Effector memory CD4-positive, alpha-beta T cell (primary cell): ENCODE measurements around the gene CCT4.
"Not testable (repeated sequence)": the region's sequence is repeated elsewhere in the genome, so short reads cannot be mapped to it uniquely, and the experiment has no call there.

Experiments used
- DNase-seq, 3 donors: peaks; one replicate each; pipeline ENCODE4 v3.0.0-alpha.2; 2020
- H3K27ac ChIP-seq: 2 replicates; pipeline ENCODE4 v1.7.0; 2013; ENCODE audit warnings: mild to moderate bottlenecking, low read length, moderate library complexity; ENCODE audit not compliant: insufficient read depth, poor library complexity, severe bottlenecking
- H3K27me3 ChIP-seq: replicated peaks from 2 replicates; pipeline ENCODE4 v1.7.0; 2013; ENCODE audit warnings: mild to moderate bottlenecking, low read length; ENCODE audit not compliant: insufficient read depth, control insufficient read depth, poor library complexity, severe bottlenecking
- H3K36me3 ChIP-seq: 2 replicates; pipeline ENCODE4 v1.7.0; 2013; ENCODE audit warnings: mild to moderate bottlenecking, low read length, moderate library complexity; ENCODE audit not compliant: control insufficient read depth, insufficient read depth
- H3K4me1 ChIP-seq: 2 replicates; pipeline ENCODE4 v1.7.0; 2013; ENCODE audit warnings: low read length, mild to moderate bottlenecking; ENCODE audit not compliant: control insufficient read depth, insufficient read depth, poor library complexity, severe bottlenecking
- H3K4me3 ChIP-seq: 2 replicates; pipeline ENCODE4 v1.7.0; 2013; ENCODE audit warnings: low read length, low read depth, mild to moderate bottlenecking; ENCODE audit not compliant: insufficient read depth, poor library complexity, severe bottlenecking
- H3K9me3 ChIP-seq: 2 replicates; pipeline ENCODE4 v1.7.0; 2013; ENCODE audit warnings: mild to moderate bottlenecking, low read length, moderate library complexity; ENCODE audit not compliant: control insufficient read depth

The CCT4 gene

DNA sequence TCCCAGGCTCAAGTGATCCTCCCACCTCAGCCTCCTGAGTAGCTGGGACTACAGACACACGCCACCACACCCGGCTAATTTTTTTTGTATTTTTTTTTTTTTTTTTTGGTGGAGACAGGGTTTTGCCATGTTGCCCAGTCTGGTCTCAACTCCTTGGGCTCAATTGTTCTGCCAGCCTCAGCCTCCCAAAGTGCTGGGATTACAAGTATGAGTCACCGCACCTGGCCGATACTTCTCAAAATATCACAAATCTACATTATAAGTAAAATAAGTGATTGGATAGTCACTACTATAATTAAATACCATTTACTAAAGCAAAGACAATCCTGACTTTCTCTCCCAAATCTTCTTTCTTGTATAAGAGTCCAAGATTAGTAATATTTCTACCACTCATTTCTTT, 9.1 kb downstream of the CCT4 start:
- not testable (repeated sequence) for H3K27ac ChIP-seq, H3K4me3 ChIP-seq, H3K27me3 ChIP-seq, H3K4me1 ChIP-seq, H3K9me3 ChIP-seq, DNase-seq
- H3K36me3 ChIP-seq, result peaks cover 90% of the 10 kb centered on the region

GRCh38 chr2:61878761-61879160, 9.7 kb downstream of the CCT4 start:
- DNase-seq, result no peak
- peaks cover 88% of the 10 kb centered on the region for H3K36me3 ChIP-seq
- H3K27ac ChIP-seq, result no peak overlapping the region

DNA sequence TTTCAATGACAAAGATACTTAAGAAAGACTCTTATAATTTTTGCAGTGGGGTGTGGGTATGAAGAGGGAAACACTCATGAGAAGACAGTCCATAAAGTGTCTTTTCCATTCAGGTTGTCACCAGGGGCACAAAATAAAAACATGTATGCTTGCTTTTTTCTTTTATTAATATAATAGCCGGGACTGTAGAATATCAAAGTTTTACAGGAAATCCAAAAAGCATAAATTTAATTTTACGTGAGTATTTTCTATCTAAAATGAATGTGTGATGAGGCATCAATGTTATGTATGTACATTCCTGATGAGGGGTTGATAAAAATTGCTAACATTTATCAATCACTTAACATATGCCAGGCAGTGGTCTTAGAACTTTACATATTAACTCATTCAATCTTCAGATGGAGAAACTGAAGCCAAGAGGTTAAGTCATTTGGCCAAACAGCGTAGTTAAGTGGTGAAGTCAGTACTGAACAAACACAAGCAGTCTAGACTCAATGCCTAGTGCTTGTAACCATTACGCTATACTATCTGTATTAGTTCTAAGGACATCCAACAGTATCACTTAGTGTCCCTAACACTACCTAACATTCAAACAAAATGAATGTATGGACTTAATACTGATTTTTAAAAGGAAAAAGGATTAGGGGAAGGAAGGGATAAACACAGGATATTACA, 10.7 kb downstream of the CCT4 start:
- Histone ChIP-seq H3K27me3 (no peaks in the 10 kb centered on the region), H3K9me3 (no peaks in the 10 kb centered on the region), H3K4me3 (no peak overlapping the region), H3K36me3 (peaks cover 86% of the 10 kb centered on the region), H3K27ac (no peak overlapping the region), H3K4me1 (no peaks in the 10 kb centered on the region)
- no peak for DNase-seq

More at GRCh38 chr2:61878761-61879160, 9.7 kb downstream of the CCT4 start:
- Histone ChIP-seq H3K4me1 (no peaks in the 10 kb centered on the region), H3K27me3 (no peaks in the 10 kb centered on the region), H3K4me3 (no peak overlapping the region), H3K9me3 (no peaks in the 10 kb centered on the region)

DNA sequence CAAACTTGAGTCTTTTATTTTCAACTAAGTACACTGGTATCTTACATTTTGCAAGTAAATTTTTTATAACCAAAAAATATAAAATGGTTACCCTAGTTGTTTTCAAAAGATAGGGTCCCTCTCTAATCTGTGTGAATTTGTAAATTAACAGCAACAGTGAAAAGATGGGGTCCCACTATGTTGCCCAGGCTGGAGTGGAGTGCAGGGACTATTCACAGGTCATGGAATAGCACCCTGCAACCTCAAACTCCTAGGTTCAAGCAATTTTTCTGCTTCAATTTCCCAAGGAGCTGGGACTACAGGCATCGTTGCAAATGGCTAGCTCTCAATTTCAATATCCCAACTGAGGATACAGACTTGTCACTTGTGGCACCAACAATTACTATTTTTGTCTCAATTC, 12.1 kb downstream of the CCT4 start:
- H3K9me3 ChIP-seq, result no peaks in the 10 kb centered on the region
- H3K27me3 ChIP-seq, result no peaks in the 10 kb centered on the region
- no peak overlapping the region for H3K4me3 ChIP-seq
- H3K4me1 ChIP-seq, result no peaks in the 10 kb centered on the region
- no peak for DNase-seq
- H3K27ac ChIP-seq, result no peak overlapping the region
- peaks cover 87% of the 10 kb centered on the region for H3K36me3 ChIP-seq

DNA sequence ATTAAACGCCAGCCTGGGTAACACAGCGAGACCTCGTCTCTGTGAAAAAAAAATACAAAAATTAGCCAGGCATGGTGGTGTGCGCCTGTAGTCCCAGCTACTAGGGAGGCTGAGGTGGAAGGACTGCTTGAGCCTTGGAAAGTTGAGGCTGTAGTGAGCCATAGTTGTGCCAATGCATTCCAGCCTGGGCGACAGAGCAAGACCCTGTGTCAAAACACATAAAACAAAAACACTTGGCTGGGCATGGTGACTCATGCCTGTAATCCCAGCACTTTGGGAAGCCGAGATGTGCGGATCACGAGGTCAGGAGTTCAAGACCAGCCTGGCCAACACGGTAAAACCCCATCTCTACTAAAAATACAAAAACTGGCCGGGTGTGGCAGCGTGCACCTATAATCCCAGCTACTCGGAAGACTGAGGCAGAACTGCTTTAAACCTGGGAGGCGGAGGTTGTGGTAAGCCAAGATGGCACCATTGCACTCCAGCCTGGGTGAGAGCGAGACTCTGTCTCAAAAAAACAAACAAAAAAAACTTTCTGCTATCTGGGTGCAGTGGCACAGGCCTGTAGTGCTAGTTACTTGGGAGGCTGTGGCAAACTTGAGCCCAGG, 21.9 kb downstream of the CCT4 start:
- H3K4me3 ChIP-seq, H3K9me3 ChIP-seq, H3K4me1 ChIP-seq, DNase-seq, H3K27ac ChIP-seq, H3K27me3 ChIP-seq: not testable (repeated sequence)
- H3K36me3 ChIP-seq, result peaks cover 40% of the 10 kb centered on the region

GRCh38 chr2:61862085-61862484, 26.4 kb downstream of the CCT4 start:
- Histone ChIP-seq H3K27me3 (no peaks in the 10 kb centered on the region), H3K9me3 (no peaks in the 10 kb centered on the region), H3K4me3 (no peak overlapping the region), H3K27ac (no peak overlapping the region), H3K36me3 (peaks cover 3% of the 10 kb centered on the region), H3K4me1 (no peaks in the 10 kb centered on the region)
- no peak for DNase-seq

- no peaks in the 10 kb centered on the region for H3K36me3 ChIP-seq
- no peak for DNase-seq
- H3K27me3 ChIP-seq, result no peaks in the 10 kb centered on the region
- H3K9me3 ChIP-seq, result no peaks in the 10 kb centered on the region
- H3K4me1 ChIP-seq, result peaks cover 7% of the 10 kb centered on the region
- H3K27ac ChIP-seq, result no peak overlapping the region
- no peak overlapping the region for H3K4me3 ChIP-seq
Measured at GRCh38 chr2:61857224-61857623, 31.2 kb downstream of the CCT4 start.

GRCh38 chr2:61855318-61855613, 33.2 kb downstream of the CCT4 start:
- no peak for DNase-seq
- Histone ChIP-seq H3K27me3 (no peaks in the 10 kb centered on the region), H3K4me1 (peaks cover 7% of the 10 kb centered on the region), H3K36me3 (no peaks in the 10 kb centered on the region), H3K27ac (peak overlapping the region; percentile 55), H3K9me3 (no peaks in the 10 kb centered on the region), H3K4me3 (peak overlapping the region; percentile 93)

DNA sequence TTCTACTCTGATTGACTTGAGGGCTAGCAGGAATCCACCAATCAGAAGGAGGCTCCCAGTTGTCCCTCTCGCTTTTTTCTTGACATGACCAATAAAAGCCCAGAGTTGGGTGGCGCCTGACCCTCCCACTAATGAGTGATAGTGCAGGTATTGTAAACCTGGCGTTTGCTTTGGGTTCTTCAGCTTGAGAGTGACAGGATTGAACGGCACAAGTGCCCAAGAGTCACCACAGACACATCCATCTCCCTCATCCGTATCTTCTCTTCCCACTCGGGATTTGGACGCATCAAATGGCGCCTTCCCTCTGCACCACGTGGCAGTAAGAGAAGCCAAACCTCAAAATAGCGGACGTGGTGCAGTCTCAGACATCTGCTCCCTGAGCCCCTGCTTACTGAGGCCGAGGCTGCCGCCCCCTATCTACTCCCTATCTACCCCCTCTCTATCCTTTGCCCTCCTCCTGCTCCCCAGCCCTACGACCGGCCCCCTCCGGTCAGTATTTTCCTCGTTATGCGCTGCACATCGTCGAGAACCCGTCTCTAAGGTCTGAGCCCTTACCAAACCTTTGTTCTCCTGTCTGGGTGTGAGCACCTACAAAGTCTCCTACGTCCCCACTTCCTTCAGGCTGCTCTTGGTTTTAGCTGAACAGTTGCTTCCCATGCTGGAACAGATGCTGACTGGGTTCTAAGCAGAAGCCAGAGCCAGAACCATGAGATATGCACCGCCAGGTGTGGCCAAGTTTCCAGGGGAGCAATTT, 33.7 kb downstream of the CCT4 start:
- peak overlapping the region; percentile 93 for H3K4me3 ChIP-seq
- peaks cover 7% of the 10 kb centered on the region for H3K4me1 ChIP-seq
- H3K27ac ChIP-seq, result peak overlapping the region; percentile 75
- H3K9me3 ChIP-seq, result no peaks in the 10 kb centered on the region
- peak; percentile 79 to 88 (median 87) for DNase-seq
- no peaks in the 10 kb centered on the region for H3K36me3 ChIP-seq
- H3K27me3 ChIP-seq, result no peaks in the 10 kb centered on the region

- peak; percentile 54 to 65 (median 63) for DNase-seq
- no peaks in the 10 kb centered on the region for H3K27me3 ChIP-seq
- no peaks in the 10 kb centered on the region for H3K36me3 ChIP-seq
- H3K4me1 ChIP-seq, result peaks cover 7% of the 10 kb centered on the region
- peak within 1 kb of the TSS; percentile 75 for H3K27ac ChIP-seq
- no peaks in the 10 kb centered on the region for H3K9me3 ChIP-seq
- peak within 1 kb of the TSS; percentile 93 for H3K4me3 ChIP-seq
Measured at GRCh38 chr2:61853847-61854563, 34.5 kb downstream of the CCT4 start, which contains the start of gene FAM161A. Gene FAM161A, minus strand, starts transcription at chr2:61854060. Its CDS starts 19 bp downstream, at chr2:61854041.
